ENCODE results near the gene C17orf58.

- TF ChIP-seq, protein P1, sequence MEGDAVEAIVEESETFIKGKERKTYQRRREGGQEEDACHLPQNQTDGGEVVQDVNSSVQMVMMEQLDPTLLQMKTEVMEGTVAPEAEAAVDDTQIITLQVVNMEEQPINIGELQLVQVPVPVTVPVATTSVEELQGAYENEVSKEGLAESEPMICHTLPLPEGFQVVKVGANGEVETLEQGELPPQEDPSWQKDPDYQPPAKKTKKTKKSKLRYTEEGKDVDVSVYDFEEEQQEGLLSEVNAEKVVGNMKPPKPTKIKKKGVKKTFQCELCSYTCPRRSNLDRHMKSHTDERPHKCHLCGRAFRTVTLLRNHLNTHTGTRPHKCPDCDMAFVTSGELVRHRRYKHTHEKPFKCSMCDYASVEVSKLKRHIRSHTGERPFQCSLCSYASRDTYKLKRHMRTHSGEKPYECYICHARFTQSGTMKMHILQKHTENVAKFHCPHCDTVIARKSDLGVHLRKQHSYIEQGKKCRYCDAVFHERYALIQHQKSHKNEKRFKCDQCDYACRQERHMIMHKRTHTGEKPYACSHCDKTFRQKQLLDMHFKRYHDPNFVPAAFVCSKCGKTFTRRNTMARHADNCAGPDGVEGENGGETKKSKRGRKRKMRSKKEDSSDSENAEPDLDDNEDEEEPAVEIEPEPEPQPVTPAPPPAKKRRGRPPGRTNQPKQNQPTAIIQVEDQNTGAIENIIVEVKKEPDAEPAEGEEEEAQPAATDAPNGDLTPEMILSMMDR (IDR thresholded peaks at IDR 0.05), result peak in 5 of 6 experiments; percentile 42 to 83 (median 67)
- peak; percentile 69 to 81 for TF ChIP-seq POLR2A (IDR thresholded peaks at IDR 0.05)
These were observed 23.6 kb upstream of the C17orf58 start for GRCh38 chr17:68019675-68020408.
